Activated T-cell treated with anti-CD3 and anti-CD28 coated beads for 48 hours (primary cell): ENCODE data around the gene ATXN1.

Experiments used
- DNase-seq: peaks from one replicate; pipeline ENCODE4 v3.0.0-alpha.2; 2020; ENCODE audit warnings: low read depth

The ATXN1 gene

DNA sequence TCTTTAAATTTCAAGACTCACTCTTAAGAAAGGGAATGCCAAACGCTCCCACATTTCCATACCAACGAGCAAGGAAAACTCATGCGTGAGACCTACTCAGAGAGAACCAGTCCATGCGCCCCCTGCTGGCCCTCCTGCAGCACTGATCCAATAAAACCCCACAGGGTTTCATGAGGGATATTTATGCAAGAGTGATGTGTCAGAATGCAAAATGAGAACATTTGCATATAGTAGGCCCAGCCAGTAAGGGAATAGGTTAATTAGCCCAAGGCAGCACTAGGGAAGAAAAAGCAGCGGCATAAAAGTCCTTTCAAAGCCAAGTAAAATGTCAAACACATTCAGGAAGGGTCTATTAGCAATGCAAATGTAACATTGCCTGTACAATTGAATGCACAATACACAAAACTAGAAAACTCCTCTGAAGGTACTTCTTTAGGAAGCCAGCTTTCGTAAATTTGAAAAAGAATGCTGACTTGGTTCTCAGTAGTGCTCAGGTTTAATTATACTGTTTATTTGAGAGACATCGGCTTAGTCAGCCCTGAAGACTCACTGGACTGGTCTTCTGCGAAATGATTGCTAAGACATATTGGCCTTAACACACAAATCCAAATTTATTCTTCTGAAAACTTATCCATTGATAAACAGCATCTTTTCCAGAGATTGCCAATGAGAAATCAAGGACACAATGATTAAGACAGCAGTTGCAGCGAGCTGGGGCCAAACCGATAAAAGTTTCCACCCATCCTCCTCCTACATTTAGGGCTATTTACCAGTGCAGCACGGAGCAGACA lies 429.7 kb downstream of the ATXN1 start:
- peak; percentile 47 for DNase-seq

DNA sequence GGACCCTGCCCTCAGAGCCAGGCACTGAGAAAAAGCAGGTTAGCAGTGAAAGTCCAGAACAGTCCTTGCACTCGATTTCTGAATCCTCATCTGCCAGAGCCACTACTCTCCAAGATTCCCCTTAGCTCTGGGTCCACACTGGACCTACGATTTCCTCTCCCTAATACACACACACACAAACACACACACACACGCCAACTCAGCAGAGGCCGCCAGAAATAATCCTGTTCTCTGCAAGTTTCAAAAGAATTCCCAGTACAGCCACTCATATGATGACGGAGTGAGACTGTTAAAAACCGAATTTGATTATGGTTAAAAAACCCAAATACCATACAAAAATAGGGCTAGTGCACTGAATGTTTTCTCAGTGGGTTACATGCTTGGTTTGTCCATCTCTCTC lies 432.0 kb downstream of the ATXN1 start:
- DNase-seq: no peak

- no peak for DNase-seq
Measured at GRCh38 chr6:16327777-16328325, 433.4 kb downstream of the ATXN1 start.

GRCh38 chr6:16326971-16327776 lies 434.1 kb downstream of the ATXN1 start:
- no peak for DNase-seq

DNA sequence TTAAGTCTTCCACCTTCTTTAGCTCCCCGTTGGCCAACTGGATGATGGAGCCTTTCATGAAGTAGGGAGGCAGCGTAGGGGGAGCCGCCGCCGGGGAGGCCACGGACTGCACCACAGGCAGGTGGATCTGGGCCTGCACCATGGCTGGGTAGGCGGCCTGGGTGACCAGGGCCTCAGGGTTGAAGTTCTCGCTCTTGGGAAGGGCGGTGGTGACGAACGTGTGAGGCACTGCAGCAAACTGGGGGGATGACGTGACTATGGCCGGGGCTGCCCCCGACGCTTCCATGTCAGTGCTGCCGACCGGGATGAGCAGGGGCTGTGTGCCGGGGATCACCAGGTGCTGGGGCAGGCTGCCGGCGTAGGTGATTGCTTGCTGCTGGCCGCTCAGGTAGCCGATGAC lies 434.7 kb downstream of the ATXN1 start:
- DNase-seq: no peak

GRCh38 chr6:16324606-16325225 lies 436.5 kb downstream of the ATXN1 start:
- no peak for DNase-seq

GRCh38 chr6:16324184-16324583 lies 437.1 kb downstream of the ATXN1 start:
- no peak for DNase-seq

GRCh38 chr6:16322666-16323312 lies 438.5 kb downstream of the ATXN1 start:
- DNase-seq: peak; percentile 66

DNA sequence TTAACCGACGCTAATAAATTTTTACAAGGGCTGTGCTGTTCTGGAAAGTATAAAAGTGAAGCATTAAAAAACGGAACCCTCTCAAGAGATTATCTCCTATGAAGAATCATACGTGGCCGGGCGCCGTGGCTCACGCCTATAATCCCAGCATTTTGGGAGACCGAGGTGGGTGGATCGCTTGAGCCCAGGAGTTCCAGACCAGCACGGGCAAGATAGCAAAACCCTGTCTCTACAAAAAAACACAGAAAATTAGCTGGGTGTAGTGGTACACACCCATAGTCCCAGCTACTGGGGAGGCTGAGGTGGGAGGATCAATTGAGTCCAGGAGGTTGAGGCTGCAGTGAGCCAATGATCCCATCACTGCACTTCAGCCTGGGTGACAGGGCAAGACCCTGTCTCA lies 439.4 kb downstream of the ATXN1 start:
- no peak for DNase-seq

DNA sequence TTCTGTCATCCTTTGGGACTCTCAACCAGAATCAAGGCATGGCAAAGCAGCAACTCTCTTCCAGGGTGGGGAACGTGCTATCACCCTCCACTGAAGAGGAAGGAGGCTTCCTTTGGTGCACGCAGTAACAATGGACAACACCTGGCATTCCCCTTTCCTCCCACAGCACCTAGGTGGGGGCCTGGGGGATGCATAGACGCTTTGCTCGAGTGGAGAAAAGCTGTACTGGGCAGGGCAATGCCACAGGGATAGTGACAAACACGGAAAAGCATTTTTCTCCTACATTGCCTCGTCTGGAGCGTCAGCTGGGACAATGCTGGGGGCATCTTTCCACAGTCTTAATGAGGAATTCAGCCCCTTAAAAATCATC lies 439.9 kb downstream of the ATXN1 start:
- no peak for DNase-seq

- DNase-seq: no peak
Measured at GRCh38 chr6:16320533-16321340, 440.5 kb downstream of the ATXN1 start.

DNA sequence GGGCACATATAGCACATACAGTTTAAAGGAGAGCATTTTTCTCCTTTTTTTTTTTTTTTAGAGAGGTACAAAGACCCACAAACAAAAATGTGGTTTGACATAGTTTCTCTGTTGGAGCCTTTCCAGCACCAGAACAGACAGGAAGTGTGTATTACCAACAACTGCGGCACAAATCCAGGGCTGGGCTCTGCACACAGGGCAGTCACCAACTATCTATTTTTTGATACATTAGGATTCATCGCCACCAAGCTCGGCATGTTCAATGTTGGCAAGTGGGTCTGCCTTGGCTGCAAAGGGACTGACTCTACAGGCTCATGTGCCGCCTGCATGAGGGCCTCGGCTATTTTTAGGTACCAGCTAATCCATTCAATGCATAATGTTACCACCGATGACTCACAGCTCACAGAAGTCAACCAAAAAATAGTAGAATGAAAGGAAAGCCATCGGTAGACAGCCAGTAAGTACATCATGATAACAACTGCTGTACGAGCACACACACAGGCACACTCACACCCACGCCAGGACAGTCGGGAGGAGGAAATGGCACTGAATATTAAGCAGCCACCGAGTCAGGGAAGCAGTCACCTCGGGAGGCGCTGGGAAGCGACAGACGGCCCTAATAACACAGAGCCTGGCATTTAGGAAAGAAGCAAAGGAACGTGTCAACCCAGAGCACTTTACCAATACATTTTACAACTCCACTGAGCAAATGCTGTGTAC lies 441.3 kb downstream of the ATXN1 start:
- peak; percentile 46 for DNase-seq

DNA sequence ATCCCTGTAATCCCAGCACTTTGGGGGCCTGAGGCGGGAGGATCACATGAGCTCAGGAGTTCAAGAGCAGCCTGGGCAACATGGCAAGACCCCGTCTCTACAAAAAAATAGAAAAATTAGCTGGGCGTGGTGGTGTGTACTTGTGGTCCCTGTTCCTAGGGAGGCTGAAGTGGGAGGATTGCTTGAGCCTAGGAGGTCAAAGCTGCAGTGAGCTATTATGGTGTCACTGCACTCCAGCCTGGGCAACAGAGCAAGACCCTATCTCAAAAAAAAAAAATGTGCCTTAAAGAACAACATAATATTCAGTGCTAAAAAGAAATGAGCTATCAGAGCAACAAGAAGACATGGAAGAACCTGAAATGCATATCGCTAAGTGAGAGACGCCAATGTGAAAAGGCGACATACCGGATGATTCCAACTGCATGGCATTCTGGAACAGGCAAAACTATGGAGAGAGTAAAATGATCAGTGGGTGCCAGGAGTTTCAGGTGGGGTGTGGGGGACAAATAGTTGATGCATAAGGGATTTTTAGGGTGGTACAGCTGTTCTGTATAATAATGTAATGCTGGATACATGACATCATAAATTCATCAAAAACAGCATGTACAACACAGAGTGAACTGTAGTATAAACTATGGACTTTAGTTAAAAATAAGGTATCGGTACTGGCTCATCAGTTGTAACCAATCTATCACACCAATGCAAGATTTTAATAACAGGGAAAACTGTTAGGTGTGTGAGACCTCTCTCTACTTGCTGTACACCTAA lies 442.1 kb downstream of the ATXN1 start:
- DNase-seq: no peak

- peak; percentile 18 for DNase-seq
Measured at GRCh38 chr6:16318538-16318937, 442.7 kb downstream of the ATXN1 start.

DNA sequence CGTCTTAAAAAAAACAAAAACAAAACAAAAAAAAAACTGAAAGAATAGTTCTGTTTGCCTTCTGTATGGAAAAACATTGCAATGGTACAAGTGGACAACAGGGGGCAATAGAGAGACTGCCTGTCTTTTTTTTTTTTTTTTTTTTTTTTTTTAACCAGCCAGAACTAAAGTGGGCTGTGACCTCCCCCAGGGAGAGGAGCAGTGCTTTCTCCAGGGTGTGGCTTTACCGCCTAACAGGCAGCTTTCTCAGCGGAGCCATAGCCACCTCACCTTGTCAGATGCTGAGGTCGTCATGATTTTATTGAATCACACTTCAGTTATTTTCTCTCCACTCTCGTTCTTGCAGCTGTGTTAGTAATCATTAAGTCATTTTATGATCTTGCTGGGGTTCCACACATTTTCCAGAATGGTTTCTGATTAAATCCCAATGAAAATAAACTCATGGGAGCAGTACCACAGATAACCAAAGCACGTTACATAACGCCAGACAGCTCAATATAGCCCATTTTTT lies 444.5 kb downstream of the ATXN1 start:
- DNase-seq: no peak

- DNase-seq: no peak
Measured at GRCh38 chr6:16314296-16314695, 447.0 kb downstream of the ATXN1 start.

GRCh38 chr6:16313732-16314131 lies 447.5 kb downstream of the ATXN1 start:
- no peak for DNase-seq

DNA sequence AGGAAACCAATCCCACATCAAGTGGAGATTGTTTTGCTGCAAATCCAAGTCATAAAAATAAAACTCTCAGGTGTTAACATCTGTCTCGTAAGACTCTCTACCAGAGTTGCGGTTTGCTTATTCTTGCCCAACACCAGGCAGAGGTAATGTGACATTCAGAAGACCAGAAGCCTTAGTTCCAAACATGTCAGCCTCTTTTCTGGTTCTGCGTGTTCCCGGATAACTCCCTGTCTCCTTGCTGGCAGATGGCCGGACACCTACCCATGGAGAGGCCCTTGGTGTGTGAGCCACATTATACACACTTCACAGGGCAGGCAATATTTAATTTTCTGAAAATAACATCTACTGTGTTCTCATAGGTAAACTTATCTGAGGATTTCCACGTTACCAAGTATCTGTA lies 449.5 kb downstream of the ATXN1 start:
- no peak for DNase-seq

- no peak for DNase-seq
Measured at GRCh38 chr6:16306334-16306733, 454.9 kb downstream of the ATXN1 start.

DNA sequence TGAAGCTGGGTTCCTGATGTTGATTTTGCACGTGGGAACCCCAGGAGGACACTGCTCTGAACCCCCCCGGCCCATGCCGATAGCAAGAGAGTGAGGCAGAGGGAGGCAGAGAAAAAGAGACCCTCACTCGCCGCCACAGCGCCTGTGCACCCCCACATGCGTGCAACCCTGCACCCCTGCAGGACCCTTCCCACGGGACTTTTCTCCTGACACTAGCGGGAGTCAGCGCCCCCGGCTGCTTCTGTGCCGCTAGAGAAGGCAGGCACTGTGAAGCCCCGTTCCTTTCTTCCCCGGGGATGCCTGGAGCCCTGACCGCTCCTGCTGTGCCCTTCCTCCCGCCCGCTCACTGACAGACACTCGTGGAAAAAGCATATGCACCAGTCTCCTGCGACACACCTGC lies 455.5 kb downstream of the ATXN1 start:
- no peak for DNase-seq
